GM21528 (cell line): ENCODE measurements around the gene WASL.

Experiments used
- ATAC-seq: cut with Tn5 transposase; IDR thresholded peaks from one replicate; pipeline ENCODE4 v1.9.1; 2021; ENCODE audit warnings: mild to moderate bottlenecking, moderate library complexity; ENCODE audit not compliant: unreplicated experiment, low FRiP score

Gene WASL

GRCh38 chr7:123705211-123705901 lies 43.4 kb downstream of the WASL start:
- ATAC-seq: no peak

GRCh38 chr7:123695944-123696677 lies 52.7 kb downstream of the WASL start:
- no peak for ATAC-seq

- ATAC-seq: no peak
Measured at GRCh38 chr7:123692471-123692877, 56.3 kb downstream of the WASL start.

GRCh38 chr7:123690550-123690949 lies 58.3 kb downstream of the WASL start:
- ATAC-seq: no peak

GRCh38 chr7:123689250-123689649 lies 59.6 kb downstream of the WASL start:
- no peak for ATAC-seq

GRCh38 chr7:123687727-123688126 lies 61.1 kb downstream of the WASL start:
- no peak for ATAC-seq

- ATAC-seq: no peak
Measured at GRCh38 chr7:123687161-123687560, 61.6 kb downstream of the WASL start.

GRCh38 chr7:123682690-123683089 lies 66.1 kb downstream of the WASL start:
- no peak for ATAC-seq

- no peak for ATAC-seq
Measured at GRCh38 chr7:123681561-123681960, 67.2 kb downstream of the WASL start.

- ATAC-seq: no peak
Measured at GRCh38 chr7:123680580-123680979, 68.2 kb downstream of the WASL start.

- ATAC-seq: no peak
Measured at GRCh38 chr7:123679614-123680013, 69.2 kb downstream of the WASL start.

- ATAC-seq: no peak
Measured at GRCh38 chr7:123677061-123677715, 71.6 kb downstream of the WASL start.

GRCh38 chr7:123675181-123675473 lies 73.7 kb downstream of the WASL start:
- ATAC-seq: no peak

- no peak for ATAC-seq
Measured at GRCh38 chr7:123674399-123675180, 74.2 kb downstream of the WASL start.

- ATAC-seq: no peak
Measured at GRCh38 chr7:123673752-123674398, 74.9 kb downstream of the WASL start.

GRCh38 chr7:123673137-123673732 lies 75.6 kb downstream of the WASL start:
- no peak for ATAC-seq

- no peak for ATAC-seq
Measured at GRCh38 chr7:123669485-123669884, 79.3 kb downstream of the WASL start.

- ATAC-seq: no peak
Measured at GRCh38 chr7:123666492-123666891, 82.3 kb downstream of the WASL start.

GRCh38 chr7:123665896-123666295 lies 82.9 kb downstream of the WASL start:
- ATAC-seq: no peak

- ATAC-seq: no peak
Measured at GRCh38 chr7:123665157-123665556, 83.6 kb downstream of the WASL start.
